Measurements from ENCODE around the gene LGALS9C.
"Not testable (repeated sequence)": the region's sequence is repeated elsewhere in the genome, so short reads cannot be mapped to it uniquely, and the experiment has no call there.

Gene LGALS9C

GRCh38 chr17:18476508-18477308 is at the start of gene LGALS9C:
LGALS9C (plus strand) TSS chr17:18476789; CDS start chr17:18476855, 66 bp downstream.
- DNase-seq (ENCODE audit: low read depth in 2 of 2), result not testable (repeated sequence)

- not testable (repeated sequence) for DNase-seq (ENCODE audit: low read depth in 2 of 2)
Measured at GRCh38 chr17:18432206-18432605, 44.4 kb upstream of the LGALS9C start.

DNA sequence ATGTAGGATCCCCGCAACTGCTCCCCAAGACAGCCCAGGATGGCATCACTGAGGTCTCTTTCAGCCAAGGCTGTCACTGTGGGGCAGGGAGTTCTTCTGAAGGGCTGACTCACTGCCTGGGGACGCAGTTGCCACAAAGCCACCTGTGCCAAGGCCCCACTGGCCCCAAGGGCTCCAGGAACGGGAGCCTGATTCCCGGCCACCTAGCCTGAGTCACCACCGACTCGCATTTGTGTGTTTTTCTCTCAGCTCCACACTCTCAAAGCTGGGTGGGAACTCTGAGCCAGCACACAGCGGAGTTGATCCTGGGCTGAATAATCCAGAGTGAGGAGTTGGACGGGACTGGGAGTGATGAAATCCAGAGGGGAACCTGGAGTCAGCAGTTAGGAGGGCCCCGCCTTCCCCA is 37.1 kb upstream of the LGALS9C start:
- not testable (repeated sequence) for DNase-seq (ENCODE audit: low read depth in 2 of 2)

- peak; percentile 10 to 17 for DNase-seq (ENCODE audit: low read depth in 2 of 2)
Measured at GRCh38 chr17:18442093-18442492, 34.5 kb upstream of the LGALS9C start.

GRCh38 chr17:18442532-18442931 is 34.1 kb upstream of the LGALS9C start:
- not testable (repeated sequence) for DNase-seq (ENCODE audit: low read depth in 2 of 2)

GRCh38 chr17:18447476-18448205 is 28.9 kb upstream of the LGALS9C start:
- not testable (repeated sequence) for DNase-seq (ENCODE audit: low read depth in 2 of 2)

DNA sequence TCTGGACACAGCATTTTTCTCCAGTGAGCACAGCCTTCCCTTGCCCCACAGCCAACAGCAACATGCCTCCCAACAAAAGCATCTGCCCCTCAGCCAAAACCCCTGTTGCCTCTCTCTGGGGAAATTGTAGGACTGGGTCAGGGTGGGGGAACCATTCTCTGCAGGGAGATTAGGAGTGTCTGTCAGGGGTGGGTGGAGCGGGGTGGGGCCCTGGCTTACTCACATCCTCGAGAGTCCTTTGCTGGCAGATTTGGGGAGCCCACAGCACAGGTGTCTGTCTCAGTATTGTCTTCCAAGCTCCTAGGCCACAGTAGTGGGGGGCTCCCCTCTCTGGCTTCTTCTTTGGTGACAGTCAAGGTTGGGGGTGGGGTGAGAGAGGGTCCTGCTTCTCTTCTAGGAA is 28.3 kb upstream of the LGALS9C start:
- not testable (repeated sequence) for DNase-seq (ENCODE audit: low read depth in 2 of 2)

- not testable (repeated sequence) for DNase-seq (ENCODE audit: low read depth in 2 of 2)
Measured at GRCh38 chr17:18449833-18450232, 26.8 kb upstream of the LGALS9C start.

GRCh38 chr17:18450998-18451397 is 25.6 kb upstream of the LGALS9C start:
- not testable (repeated sequence) for DNase-seq (ENCODE audit: low read depth in 2 of 2)

- DNase-seq (ENCODE audit: low read depth in 2 of 2), result not testable (repeated sequence)
Measured at GRCh38 chr17:18451969-18452368, 24.6 kb upstream of the LGALS9C start.

DNA sequence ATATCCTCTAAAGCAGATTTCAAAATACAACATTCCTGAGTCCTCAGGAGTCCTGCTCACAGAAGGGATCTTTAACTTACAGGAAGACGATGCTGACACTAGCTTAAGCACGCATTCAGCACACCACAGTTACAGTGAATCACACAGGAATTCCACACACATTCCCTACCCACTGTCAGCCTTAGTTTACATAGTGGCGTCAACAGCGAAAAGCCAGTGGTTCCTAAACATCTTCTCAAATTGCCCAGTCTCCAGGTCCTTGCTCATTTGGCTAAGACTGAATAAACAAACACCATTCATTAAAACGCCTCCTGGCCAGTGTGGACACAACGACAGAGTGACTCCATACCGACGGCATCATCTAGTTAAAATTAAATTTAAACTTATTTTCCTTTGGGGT is 17.6 kb upstream of the LGALS9C start:
- not testable (repeated sequence) for DNase-seq (ENCODE audit: low read depth in 2 of 2)

DNA sequence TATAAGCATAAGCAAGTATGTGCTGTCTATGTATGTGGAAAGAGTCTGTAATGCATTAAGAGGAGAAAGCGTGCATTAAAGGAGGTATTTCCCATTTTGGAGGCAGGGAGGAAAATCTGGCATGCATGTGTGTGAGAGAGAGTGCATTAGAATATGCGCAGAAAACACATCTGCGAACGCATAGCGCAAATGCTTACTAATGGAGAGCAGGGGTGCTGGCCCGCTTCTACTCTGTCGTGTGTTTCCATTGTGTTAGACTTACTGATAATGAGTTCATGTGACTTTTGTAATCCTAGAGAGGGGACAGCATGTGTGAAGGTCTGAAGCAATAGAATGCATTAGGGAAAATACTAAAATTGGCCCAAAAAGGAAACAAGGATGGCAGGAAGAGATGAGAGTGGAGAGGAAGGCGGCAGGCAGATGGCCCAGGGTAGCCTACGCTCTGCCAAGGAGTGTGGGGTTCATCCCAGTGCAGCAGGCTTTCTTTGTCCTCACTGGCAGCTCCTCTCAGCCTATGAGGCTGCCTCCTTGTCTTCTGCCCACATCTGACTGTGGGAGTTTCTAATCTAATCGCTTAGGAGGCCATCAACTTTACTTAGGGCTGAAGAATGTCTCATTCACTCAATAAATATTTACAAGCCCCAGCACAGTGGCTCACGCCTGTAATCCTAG is 12.6 kb upstream of the LGALS9C start:
- DNase-seq (ENCODE audit: low read depth in 2 of 2), result not testable (repeated sequence)

GRCh38 chr17:18466250-18466983 is 10.2 kb upstream of the LGALS9C start:
- DNase-seq (ENCODE audit: low read depth in 2 of 2), result not testable (repeated sequence)

GRCh38 chr17:18467001-18467400 is 9.6 kb upstream of the LGALS9C start:
- not testable (repeated sequence) for DNase-seq (ENCODE audit: low read depth in 2 of 2)

DNA sequence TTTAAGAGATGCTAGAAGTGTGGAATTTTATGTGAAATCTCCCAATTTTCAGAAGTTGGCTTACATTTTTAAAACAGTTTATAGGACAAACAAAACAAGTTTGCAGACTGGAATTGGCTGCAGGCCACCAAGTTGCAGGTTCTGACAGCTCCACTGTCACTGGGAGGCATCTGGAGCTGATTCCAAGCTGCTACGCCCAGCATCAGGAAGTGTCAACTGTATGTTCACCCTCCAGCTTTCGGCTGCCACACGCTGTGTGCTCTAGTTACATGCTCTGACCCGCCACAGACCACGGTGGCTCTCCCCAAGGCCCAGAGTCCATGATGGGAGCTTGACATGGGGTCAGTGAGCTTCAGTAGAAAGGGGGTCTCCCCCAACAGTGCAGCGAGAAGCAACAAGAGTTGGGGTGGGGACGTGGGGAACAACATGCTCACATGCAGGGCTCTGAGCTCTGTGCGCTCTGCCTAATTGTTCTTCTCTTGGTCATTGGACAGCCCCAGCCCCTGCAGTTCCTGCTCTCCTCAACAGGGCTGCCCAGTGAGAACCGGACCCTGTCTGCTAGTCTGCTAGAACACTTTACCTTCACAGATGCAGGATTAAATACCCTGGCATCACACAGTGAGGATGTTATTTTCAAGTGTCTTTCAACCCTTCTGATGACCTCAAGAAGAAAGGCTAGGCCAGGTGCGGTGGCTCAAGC is 8.0 kb upstream of the LGALS9C start:
- not testable (repeated sequence) for DNase-seq (ENCODE audit: low read depth in 2 of 2)

GRCh38 chr17:18469837-18470236 is 6.8 kb upstream of the LGALS9C start:
- not testable (repeated sequence) for DNase-seq (ENCODE audit: low read depth in 2 of 2)

- DNase-seq (ENCODE audit: low read depth in 2 of 2), result not testable (repeated sequence)
Measured at GRCh38 chr17:18470345-18470930, 6.2 kb upstream of the LGALS9C start.

DNA sequence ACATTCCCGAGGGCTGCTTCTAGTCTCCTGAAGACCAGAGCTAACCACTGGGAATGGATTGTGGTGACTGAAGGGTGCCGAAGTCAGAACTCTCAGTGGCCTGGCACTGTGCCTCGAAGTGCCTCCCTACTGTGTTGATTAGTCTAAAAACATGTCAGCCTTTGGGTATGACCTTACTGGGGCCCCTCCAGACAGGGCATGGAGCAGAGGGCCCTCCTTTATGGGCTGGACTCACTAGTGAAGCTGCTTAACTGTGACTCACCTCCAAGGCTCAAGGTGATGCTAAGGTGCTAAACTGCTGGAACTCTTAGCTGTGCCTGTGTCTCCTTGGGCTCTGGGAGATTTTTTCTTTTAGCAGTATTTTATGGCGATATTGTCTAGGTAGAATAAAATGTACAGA is 2.6 kb upstream of the LGALS9C start:
- not testable (repeated sequence) for DNase-seq (ENCODE audit: low read depth in 2 of 2)

- not testable (repeated sequence) for DNase-seq (ENCODE audit: low read depth in 2 of 2)
Measured at GRCh38 chr17:18474754-18475153, 1.8 kb upstream of the LGALS9C start.

GRCh38 chr17:18477367-18477766 is 778 bp downstream of the LGALS9C start:
- not testable (repeated sequence) for DNase-seq (ENCODE audit: low read depth in 2 of 2)
